NT2/D1 (cell line): Measurements from ENCODE around the gene IMPDH1.

Experiments
- YY1 ChIP-seq: IDR thresholded peaks from 2 replicates; pipeline ENCODE4 v1.6.1; 2011; ENCODE audit not compliant: insufficient read length, insufficient read depth
- ZNF274 ChIP-seq: IDR thresholded peaks from 2 replicates; pipeline ENCODE4 v1.6.1; 2011; ENCODE audit warnings: mild to moderate bottlenecking, low read depth, low read length

GRCh38 chr7:128363261-128363721 is 46.5 kb downstream of the IMPDH1 start:
- TF ChIP-seq ZNF274 (no peak), YY1 (no peak)
